Upper lobe of left lung (tissue), 4 donors: ENCODE measurements around the gene FNBP1L.

Experiments used
- EP300 ChIP-seq, 4 donors: sonication (generic); formaldehyde crosslinking; IDR thresholded peaks; one replicate each; pipeline ENCODE4 v1.5.1; 2017; ENCODE audit warnings: antibody characterized with exemption in 4 of 4, control low read depth in 2 of 4
- TF ChIP-seq, protein P1 (sequence below), 6 experiments: fragments of 450-650 bp in 4 of 6; fragments of 200-600 bp in 2 of 6; sonication (generic) in 2 of 6; IDR thresholded peaks; one replicate each; pipeline ENCODE4 v1.5.1; 2016 to 2019; ENCODE audit warnings: antibody characterized with exemption in 6 of 6

DNA sequence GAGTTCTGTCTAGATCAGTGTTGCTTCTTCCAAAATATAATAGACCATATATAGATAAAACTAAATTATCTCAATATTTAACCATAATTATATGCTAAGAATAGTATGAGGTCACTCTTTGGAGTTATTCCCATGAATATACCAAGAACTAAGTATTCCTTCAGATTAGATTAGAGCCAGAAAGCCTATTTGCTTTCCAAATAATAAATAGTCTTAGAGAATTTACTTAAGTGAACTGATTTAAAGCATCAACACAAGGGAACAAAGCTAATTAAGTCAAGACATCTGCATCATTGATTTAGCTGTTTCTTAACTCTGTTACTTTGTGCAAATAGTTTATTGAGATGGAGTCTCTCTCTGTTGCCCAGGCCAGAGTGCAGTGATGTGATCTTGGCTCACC lies 35.7 kb downstream of the FNBP1L start:
- no peak for TF ChIP-seq EP300 (IDR thresholded peaks at IDR 0.05)
- TF ChIP-seq, protein P1, sequence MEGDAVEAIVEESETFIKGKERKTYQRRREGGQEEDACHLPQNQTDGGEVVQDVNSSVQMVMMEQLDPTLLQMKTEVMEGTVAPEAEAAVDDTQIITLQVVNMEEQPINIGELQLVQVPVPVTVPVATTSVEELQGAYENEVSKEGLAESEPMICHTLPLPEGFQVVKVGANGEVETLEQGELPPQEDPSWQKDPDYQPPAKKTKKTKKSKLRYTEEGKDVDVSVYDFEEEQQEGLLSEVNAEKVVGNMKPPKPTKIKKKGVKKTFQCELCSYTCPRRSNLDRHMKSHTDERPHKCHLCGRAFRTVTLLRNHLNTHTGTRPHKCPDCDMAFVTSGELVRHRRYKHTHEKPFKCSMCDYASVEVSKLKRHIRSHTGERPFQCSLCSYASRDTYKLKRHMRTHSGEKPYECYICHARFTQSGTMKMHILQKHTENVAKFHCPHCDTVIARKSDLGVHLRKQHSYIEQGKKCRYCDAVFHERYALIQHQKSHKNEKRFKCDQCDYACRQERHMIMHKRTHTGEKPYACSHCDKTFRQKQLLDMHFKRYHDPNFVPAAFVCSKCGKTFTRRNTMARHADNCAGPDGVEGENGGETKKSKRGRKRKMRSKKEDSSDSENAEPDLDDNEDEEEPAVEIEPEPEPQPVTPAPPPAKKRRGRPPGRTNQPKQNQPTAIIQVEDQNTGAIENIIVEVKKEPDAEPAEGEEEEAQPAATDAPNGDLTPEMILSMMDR (IDR thresholded peaks at IDR 0.05) = no peak
